Cardiac muscle cell (in vitro differentiated cells and primary cell): ENCODE results near the gene CTH. TPM values are rescaled to one million over a fixed set of nuclear protein-coding genes. Genes with fewer than 3 reads are reported as not detected.

Source experiments
- DNase-seq, 2 donors: peaks; one replicate each; pipeline versions ENCODE4 v3.0.0 to v3.0.0-alpha.2; 2010 to 2017; ENCODE audit warnings: low read depth in 1 of 2, low spot score in 1 of 2
- H3K27ac ChIP-seq: fragments of 200-600 bp; sonication (generic); 2 replicates; pipeline ENCODE4 v1.5.1; 2016
- H3K27me3 ChIP-seq: fragments of 200-600 bp; sonication (generic); 2 replicates; pipeline ENCODE4 v1.6.0; 2016; ENCODE audit warnings: control low read depth
- H3K36me3 ChIP-seq: fragments of 200-600 bp; sonication (generic); 2 replicates; pipeline ENCODE4 v1.5.1; 2016; ENCODE audit warnings: control low read depth
- H3K4me1 ChIP-seq: fragments of 200-600 bp; sonication (generic); 2 replicates; pipeline ENCODE4 v1.8.1; 2017; ENCODE audit warnings: low read depth, mild to moderate bottlenecking, mixed run types
- H3K4me3 ChIP-seq: fragments of 200-600 bp; sonication (generic); 2 replicates; pipeline ENCODE4 v1.5.1; 2016; ENCODE audit warnings: mild to moderate bottlenecking
- H3K9me3 ChIP-seq: fragments of 200-600 bp; sonication (generic); 2 replicates; pipeline ENCODE4 v1.5.1; 2017; ENCODE audit warnings: low read depth, mild to moderate bottlenecking, control low read depth
- CTCF ChIP-seq: IDR thresholded peaks from 2 replicates; pipeline ENCODE4 v1.5.1; 2012; ENCODE audit warnings: low read depth, mild to moderate bottlenecking, low read length
- polyA plus RNA-seq: library from polyadenylated mRNA; unstranded; fragments of >200 nt; fragmentation: Nextera tagmentation; extraction: Ambion mirVana; gene quantifications from 2 replicates; pipeline ENCODE4 v1.2.1, GENCODE V29; 2016
- total RNA-seq: library from RNA; depleted of rRNA; stranded (reverse); fragments of >200 nt; gene quantifications from 2 replicates; pipeline ENCODE4 v1.2.3, GENCODE V29; 2016

Gene CTH
- total and polyA plus RNA-seq, 2 experiments from 2014 or later: 4.0 to 4.8 TPM

DNA sequence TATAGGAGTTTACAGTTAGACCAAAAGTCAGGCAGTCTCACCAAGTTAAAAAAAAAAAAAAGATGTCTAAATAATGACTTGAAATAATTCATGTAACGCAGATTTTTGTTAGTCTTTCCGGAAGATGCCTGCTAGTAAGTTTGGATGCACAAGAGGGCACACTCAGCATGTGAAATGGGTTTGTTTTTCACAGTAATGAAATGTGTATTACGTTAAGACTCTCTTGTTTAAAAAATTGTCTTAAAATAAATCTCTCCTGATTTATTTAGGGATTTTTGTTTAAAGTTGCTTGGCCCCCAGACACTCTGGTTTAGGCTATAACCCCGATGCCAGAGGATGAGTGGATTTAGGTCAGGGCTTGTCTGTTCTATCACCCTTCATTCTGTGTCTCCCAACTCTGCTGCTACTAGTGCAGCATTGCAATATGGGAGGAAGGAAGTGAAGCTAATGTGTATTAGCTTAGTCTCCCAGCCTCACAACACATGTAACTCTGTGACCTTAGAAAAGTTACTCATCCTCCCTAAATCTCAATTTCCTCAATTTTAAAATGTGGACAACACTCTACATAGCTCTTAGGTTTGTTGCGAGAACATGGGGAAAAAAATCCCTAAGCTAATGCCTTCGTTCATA lies 25.7 kb downstream of the CTH start:
- H3K4me1 ChIP-seq: no peaks in the 10 kb centered on the region
- H3K27me3 ChIP-seq: no peaks in the 10 kb centered on the region
- DNase-seq: peak in 1 of 2 donors; percentile 29
- peaks cover 18% of the 10 kb centered on the region for H3K36me3 ChIP-seq
- TF ChIP-seq CTCF: peak; percentile 22
- H3K9me3 ChIP-seq: no peaks in the 10 kb centered on the region
- no peak overlapping the region for H3K4me3 ChIP-seq
- H3K27ac ChIP-seq: no peak overlapping the region

DNA sequence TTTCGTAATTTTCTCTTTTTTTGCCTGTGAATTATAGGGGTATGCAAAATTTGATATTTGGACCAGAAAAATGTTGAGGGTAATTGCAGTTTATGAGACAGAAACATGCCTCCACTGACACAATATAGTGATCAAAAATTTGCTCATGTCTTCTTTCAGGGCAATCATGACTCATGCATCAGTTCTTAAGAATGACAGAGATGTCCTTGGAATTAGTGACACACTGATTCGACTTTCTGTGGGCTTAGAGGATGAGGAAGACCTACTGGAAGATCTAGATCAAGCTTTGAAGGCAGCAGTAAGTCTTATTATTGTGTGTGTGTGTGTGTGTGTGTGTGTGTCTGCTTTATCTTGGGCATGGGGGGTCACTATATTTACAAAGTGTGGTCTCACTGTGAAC lies 27.5 kb downstream of the CTH start:
- Histone ChIP-seq H3K9me3 (no peaks in the 10 kb centered on the region), H3K4me1 (no peaks in the 10 kb centered on the region), H3K27ac (no peak overlapping the region), H3K4me3 (no peak overlapping the region), H3K36me3 (peaks cover 13% of the 10 kb centered on the region), H3K27me3 (no peaks in the 10 kb centered on the region)
- no peak for DNase-seq
- TF ChIP-seq CTCF: no peak

DNA sequence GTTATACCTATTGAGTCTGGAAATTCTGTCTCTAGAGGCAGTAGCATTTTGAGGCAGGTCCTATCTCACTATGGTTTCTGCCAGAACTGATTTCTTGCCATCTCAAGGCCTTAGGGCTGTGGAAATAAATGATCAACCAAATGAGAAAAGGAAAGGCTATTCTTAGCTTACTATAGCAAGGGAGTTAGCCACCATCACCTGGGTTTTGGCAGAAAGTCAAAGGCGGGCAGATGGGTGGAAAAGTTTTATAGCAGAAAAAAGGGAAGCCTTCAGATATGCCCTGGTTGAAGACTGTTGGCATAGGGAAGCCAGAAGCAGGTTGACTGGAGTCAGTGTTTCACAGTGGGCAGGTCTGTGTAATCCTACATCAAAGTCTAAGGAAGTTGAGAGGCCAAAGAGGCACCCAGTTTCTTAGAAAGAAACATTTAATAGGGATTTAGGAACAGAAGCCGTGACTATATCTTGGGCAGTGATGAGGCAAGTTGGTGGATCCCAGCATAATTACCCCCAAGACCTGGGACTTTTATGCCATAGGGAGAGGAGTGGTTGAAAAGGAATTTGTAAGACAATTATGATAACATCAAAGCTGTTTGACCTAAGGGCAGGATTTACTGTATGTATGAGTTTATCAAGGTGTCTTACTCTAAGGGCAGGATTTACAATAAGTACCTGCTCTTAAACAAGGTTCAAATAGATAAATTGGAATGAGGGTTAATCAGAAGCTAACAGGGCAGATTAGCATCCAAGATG lies 29.7 kb downstream of the CTH start:
- Histone ChIP-seq H3K36me3 (peaks cover 7% of the 10 kb centered on the region), H3K27ac (no peak overlapping the region)

GRCh38 chr1:70441392-70442035 lies 30.4 kb downstream of the CTH start:
- H3K9me3 ChIP-seq: no peaks in the 10 kb centered on the region
- DNase-seq: no peak
- H3K4me1 ChIP-seq: no peaks in the 10 kb centered on the region
- TF ChIP-seq CTCF: no peak
- peaks cover 7% of the 10 kb centered on the region for H3K36me3 ChIP-seq
- no peaks in the 10 kb centered on the region for H3K27me3 ChIP-seq
- no peak overlapping the region for H3K27ac ChIP-seq
- no peak overlapping the region for H3K4me3 ChIP-seq

More for the DNA sequence above, 29.7 kb downstream of the CTH start:
- DNase-seq: no peak
- H3K4me3 ChIP-seq: no peak overlapping the region
- H3K4me1 ChIP-seq: no peaks in the 10 kb centered on the region
- TF ChIP-seq CTCF: no peak
- no peaks in the 10 kb centered on the region for H3K27me3 ChIP-seq
- H3K9me3 ChIP-seq: no peaks in the 10 kb centered on the region

DNA sequence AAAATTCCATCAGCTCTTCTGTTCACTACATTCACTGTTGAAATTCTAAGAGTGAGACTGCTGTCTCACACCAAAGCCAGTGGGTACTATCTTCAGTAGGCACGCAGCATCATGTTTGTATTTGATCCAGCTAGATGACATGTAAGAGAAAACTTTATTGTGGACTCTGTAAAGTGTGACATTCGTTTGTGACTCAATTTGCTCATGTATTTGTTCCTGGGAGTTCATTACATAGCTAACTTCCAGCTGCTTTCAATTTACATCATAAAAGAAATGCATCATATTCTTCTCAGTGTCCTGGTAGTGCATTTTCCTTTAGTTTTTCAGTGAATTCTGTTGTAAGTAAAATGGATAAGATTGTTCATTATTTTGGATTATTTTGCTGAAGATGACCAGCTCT lies 31.4 kb downstream of the CTH start:
- H3K4me1 ChIP-seq: no peaks in the 10 kb centered on the region
- no peaks in the 10 kb centered on the region for H3K27me3 ChIP-seq
- no peak overlapping the region for H3K4me3 ChIP-seq
- peaks cover 7% of the 10 kb centered on the region for H3K36me3 ChIP-seq
- TF ChIP-seq CTCF: no peak
- no peaks in the 10 kb centered on the region for H3K9me3 ChIP-seq
- no peak for DNase-seq
- H3K27ac ChIP-seq: no peak overlapping the region
